Posterior vena cava (tissue), 2 donors: Measurements from ENCODE around the gene CAPZB. TPM values are rescaled to one million over a fixed set of nuclear protein-coding genes. Genes with fewer than 3 reads are reported as not detected.
A peak's percentile ranks its signal among the peaks of the same experiment; 100 is the strongest.
"Not testable (repeated sequence)": the region's sequence is repeated elsewhere in the genome, so short reads cannot be mapped to it uniquely, and the experiment has no call there.

Experiments
- DNase-seq: peaks from one replicate; pipeline ENCODE4 v3.0.0-alpha.2; 2020; ENCODE audit warnings: low spot score
- intact Hi-C, 2 donors: fragments of 100-400 bp; cut with DNase I; formaldehyde crosslinking; loops; one replicate each; pipeline versions ENCODE4 v1.14.1 to v1.14.2; 2022 to 2023
- total RNA-seq, 2 donors: library from RNA; stranded (reverse); fragmentation: NEBNext Ultra II Directional; extraction: Animal tissue kit (Norgen Biotek cat#: 25700); gene quantifications; one replicate each; pipeline ENCODE4 v1.2.1, GENCODE V29; 2021
- donor health status: DM: yes; HTN: yes; CAD: no.
- donor health status: DM: yes; HTN: yes; CAD: no.

Gene CAPZB
- total RNA-seq, 2 donors from 2014 or later = 255 to 277 TPM

DNA sequence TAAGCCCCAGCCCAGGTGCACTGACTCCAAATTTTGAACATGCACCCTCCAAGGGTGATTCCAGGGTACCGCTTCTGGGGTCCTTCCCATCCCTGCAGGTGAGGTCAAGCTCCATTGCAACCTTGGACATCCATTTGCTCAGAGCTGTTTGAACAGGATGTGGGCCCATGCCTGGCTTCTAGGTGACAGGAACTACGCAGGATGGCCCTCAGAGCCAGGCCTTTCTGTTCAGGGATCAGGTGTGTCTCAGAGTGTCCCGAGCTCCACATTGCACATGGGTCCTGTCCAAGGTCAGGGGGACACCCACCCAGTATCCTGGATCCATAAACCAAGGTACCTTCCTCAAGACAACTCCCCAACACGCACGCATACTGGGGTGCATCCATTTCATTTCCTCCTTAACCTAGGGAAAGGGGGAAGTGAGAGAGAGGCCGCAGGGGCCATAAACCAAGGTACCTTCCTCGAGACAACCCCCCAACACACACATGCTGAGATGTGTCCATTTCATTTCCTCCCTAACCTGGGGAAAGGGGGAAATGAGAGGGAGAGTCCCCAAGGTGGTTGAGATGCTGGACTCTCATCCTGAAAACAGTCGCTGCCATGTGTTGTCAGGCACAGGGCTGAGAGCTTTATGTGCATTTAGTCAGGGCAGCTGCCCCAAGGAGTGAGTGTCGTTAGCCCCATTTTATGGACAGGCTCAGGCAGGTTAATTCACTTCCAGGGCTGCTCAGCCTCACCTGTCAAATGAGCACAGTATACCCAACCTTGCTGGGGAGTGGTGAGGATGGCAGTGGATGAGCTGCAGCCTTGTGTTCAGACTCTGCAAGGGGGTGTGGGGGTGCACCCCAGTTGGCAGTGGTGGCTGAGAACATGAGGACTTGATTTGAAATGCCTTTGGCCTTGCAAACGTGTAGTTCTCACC, 171.1 kb downstream of the CAPZB start:
- intact Hi-C loops = no loop called here
- peak; percentile 45 for DNase-seq

DNA sequence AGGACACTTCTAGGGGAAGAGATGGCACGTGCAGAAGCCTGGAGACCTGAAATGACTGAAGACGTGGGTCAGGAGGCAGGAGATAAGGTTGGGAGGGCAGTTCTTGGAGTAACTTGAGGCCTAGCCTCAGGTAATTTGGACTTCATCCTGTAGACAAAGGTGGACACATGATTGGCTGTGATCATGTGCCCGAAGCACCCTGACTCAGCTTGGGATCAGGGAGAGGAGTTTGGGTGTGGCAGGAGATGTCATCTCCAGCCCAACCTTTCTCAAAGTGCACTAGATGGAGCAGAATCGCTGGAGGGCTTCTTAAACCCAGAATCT, 171.7 kb downstream of the CAPZB start:
- intact Hi-C loops = no loop called here
- DNase-seq = peak; percentile 23

DNA sequence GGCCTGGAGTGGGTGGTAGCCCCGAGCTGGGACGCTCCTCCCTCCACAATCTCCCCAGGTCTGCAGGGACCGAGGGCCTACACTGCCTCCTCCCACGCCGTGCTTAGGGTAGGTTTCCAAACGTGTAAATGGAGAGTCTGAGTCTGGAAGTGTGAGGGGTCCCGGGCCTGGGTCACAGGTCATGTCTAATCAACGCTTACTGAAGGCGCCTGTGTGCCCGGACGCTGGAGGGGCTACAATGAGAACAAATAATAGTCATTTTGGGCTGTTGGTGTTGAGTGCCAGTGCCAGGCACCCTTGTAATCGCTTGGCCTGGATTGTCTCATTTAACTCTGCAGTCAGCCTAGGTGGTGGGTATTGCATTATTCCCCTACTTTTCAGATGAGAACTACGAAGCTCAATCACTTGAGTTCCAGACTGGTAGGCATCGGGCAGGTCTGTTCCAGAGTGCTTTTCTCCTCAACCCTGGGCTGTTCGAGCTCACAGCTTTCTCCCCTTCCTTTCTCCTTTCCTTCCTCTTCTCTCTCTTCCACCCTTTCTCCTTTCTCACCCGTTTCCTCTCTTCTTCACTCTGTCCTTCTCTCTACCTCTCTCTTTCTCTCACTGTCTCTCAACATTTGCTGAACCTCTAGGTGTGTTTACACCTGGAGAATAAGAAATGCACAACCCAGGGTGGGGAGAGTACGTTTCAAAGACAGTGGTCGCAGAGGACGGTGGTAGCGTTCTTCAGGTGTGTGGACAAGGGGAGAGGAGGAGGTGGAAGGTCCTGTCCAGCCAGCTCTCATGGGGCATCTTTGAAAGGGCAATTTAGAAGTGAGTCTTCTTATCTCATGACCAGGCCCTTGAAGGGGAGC, 172.3 kb downstream of the CAPZB start:
- intact Hi-C loops = no loop called here
- no peak for DNase-seq

DNA sequence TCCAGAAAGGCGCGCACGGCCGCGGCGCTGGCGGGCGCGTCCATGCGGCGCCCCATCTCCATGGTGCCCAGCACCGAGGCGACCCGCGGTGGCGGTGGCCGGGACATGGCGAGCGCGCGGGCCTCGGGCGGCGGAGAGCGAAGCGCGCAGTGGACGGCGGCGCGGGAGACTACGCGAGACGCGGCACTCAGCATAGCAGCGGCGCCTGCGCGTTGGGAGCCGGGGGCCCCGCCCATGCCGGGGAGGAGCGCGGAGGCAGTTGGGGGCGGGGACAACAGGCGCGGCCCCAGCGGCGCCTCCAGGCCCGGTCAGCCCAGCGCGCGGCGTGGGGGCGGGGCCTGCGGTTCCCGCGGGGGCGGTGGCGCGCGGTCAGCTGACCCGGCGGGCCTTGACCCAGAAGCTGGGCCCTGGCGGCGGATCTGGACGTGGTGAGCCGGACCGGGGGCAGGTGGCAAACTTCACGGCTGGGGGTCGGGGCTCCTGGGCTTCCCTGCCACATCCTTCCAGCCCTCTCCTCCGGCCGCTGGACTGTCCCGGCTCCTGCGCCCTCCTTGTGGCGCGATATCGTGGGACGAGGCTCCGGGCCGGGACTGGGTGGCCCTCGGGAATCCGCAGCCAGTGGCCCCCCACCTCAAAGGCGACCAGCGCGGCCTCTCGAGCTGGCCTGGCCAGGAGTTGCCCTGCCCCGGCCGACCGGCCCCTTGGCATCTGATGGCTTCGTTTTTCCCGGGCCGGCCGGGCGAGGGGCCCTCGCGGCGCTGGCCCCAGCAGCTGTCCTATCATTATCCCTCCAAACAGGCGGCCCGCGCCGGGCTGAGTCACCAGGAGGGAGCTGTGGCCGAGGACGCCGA, 173.2 kb downstream of the CAPZB start, which contains the start of the genes AKR7A2 and SLC66A1:
TSS of gene AKR7A2 (minus strand) at position 214 of the 851 bp plus-strand sequence. CDS start at position 194, 20 bp downstream.
TSS of gene SLC66A1 (plus strand) at position 396 of the 851 bp plus-strand sequence. CDS start 5,352 bp downstream, outside the sequence.
- intact Hi-C loops = no loop called here
- peak; percentile 97 for DNase-seq

DNA sequence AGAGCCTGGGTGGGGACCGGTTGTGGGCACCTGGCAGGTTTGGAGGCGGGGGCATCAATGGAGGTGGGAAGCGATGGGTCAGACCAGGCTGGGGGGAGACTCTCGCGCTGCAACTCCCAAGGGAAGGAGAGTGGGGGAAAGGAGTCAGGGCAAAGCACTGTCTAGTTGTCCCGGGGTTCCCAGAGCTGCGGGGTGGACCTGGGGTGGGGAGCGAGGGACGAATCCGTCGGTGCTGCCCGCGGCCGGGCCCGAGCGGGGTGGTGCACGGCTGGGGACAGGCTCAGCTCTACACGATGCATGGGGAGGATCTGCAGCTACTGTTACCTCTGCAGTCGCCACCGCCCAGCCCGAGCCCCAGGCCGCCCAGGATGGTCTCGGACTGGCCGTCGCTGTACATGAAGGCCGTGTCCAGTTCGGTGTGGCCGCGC, 173.8 kb downstream of the CAPZB start:
- DNase-seq = no peak
- intact Hi-C loops = no loop called here

DNA sequence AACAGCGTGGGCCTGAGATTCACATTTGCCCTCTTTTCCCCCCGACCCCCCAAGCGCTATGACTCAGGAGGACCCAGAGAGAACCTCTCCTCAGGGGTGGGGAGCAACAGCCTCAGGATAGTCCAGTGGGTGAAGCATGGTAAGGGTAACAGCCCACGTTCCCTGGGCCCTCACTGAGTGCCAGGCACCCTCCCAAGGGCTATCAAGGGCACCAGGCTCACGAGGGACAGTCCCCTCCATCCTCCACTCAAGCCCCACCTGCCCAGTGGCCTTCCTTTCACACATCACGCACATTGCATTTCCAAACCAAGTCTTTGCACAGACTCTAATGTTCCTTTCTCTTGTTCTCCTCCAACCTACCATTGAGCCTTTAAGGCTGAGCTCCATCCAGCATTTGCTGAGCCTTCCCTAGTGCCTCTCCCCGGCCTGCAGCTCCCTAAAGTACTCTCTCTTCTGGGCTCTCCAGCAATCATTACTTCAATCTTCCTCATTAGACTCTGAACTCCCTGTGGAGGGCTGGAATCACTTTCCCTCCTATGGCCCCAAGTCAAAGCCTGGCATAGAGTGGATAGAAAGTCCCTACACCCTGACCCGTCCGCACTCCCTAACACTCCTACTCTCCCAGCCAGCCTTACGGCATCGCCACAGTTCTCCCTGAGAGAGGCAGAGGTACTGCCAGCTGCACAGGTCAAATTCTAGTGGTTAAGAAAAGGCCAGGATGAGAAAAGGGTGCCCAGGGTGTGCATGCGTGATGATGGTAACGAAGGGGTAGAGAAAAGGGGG, 174.4 kb downstream of the CAPZB start:
- DNase-seq = peak; percentile 23
- intact Hi-C loops = no loop called here

DNA sequence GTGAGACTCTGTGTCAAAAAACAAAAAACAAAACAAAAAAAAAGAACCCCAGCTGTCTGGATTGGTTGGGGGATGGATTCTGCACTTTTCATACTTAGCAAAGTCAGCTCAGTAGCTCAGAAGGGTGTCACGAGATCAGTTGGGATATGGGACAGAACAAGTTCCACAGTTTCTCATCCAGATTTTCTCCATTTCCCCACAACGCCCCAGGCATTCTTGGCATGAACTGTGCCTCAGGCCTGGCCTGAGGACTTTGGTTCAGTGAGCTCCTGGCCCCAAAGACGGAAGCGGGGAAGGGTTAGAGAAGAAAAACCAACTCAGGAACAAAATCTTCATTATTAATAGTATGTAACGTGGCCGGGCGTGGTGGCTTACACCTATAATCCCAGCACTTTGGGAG, 175.3 kb downstream of the CAPZB start:
- DNase-seq = no peak
- intact Hi-C loops = no loop called here

DNA sequence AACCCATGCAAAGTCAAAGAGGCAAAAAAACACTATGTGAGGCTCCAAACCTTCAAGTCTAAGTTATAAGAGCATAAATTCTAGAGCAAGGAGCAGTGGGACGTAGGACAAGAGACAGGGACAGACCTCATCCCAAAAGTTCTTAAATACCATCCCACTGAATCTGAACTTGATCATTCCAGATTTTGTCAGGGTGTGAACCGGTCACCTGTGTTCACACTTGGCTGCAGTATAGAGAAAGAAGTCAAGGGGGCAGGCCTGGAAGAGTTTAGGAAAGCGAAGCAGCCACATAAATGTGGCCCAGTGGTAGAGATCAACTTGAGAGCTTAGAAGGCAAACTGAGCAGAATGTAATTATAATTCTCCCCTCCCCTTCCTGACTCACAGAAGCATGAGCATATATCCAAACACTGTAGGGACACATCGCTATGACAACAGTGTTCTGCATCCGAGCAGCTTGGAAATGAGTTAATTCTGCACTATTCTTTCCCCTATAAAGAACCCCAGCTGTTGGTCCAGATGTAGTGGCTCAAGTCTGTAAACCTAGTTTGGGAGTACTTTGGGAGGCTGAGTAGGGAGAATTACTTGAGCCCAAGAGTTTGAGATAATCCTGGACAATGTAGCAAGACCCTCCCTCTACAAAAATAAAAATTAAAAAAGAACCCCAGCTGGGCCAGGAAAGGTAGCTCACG, 176.1 kb downstream of the CAPZB start:
- DNase-seq = peak; percentile 22
- intact Hi-C loops = no loop called here

DNA sequence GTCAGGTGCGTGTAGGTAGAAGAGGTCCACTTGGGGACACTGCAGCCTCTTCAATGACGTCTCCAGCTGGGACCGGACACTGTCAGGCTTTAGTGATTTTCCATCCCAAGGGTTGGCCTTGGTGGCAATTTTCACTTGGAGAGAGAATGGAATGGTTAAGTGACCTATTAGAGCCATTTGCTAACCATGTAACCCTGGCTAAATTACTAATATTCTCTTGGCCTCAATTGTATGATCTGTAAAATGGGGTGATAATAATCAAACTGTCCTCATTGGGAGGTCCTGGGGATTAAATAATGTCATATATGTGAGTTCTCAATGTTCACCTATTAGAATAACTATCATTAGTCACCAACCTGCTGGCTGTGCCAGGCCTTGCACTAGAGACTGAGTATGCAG, 176.8 kb downstream of the CAPZB start:
- no peak for DNase-seq
- intact Hi-C loops = no loop called here

DNA sequence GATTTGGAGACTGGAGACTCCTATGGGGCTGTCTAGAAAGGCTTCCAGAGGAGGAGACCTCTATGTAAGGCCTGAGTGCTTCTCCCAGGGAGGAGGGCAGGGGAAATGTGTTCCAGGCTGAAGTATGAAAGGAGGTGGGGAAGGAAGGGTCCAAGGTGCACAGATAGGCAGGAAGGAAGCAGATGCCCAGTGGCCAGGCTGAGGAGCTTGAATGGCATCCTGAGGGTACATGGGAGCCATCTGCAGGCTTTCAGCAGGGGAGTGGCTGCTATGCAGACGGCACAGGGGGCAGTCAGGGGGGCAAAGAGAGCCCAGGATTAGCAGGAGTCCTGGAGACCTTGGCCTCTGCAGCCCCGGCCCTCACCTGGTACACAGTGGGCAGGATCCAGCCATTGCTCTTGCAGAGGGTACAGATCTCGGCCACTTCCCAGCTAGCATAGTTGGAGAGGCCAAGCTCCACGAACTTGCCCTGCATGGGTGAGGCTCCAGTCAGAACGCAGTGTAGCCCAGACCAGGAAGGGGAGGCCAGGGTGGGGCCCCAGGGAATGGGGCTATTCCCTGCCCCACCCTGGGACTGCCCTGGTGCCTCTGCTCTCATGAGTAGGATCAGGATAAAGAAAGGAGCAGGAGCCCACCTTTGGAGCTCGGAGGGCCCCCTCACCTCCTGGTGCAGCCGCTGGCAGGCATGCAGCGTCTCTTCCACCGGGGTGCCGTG, 177.4 kb downstream of the CAPZB start:
- intact Hi-C loops = no loop called here
- DNase-seq = no peak

DNA sequence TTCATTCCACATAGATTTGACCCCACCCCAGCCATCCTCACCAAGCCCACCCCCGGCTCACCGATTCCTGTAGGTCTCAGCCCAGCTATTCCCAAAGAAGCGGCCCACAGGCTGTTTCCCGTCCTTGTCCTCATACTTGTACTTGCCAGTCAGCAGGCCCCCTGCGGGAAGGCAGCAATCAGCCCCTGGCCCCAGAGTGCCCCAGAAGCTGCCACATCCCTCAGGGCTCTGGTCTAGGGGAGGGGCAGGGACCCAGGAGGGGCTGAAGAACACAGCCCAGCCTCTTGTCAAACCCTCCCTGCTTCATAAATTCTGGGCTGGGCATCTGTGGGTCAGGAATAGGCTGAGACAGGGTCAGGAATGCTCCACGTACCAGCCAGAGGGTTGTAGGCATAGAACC, 178.4 kb downstream of the CAPZB start:
- no peak for DNase-seq
- intact Hi-C loops = no loop called here

DNA sequence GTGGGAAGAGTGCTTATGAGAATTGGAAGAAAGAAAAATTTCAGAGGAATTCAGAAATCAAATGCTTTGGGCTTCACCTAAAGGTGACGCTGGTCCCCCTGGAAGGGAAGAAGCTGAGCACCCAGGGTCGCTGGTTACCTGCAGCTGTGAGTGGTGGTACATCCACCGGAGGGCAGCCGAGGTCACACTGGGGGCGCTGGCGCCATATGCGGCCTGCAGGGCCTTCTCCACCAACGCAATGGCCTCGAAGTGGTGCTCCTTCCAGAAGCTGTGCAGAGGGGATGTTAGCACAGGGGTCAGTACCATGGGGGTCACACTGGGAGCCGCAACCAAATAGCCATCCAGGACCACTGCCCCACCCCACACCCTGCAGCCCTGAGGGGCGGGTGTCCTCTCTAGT, 179.5 kb downstream of the CAPZB start:
- DNase-seq = no peak
- intact Hi-C loops = no loop called here

DNA sequence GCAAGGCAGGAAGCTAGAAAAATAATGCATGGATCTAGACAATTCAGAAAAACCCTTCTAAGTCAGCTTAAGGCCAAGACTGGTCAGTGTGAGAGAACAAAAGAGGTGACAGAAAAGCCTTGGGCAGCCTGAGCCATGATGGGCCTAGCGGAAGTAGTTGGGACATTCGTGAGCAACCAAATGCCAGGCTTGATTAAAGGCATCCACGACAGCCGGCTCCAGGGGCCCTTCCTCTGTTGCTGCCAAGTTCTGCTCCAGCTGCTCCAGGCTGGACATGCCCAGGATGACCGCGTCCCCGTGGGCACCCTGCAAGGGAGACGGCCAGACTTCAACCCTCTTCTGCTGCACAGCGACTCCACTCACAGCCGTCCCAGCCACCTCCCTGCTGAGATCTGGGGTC, 181.3 kb downstream of the CAPZB start:
- DNase-seq, intact Hi-C loops: not testable (repeated sequence)

DNA sequence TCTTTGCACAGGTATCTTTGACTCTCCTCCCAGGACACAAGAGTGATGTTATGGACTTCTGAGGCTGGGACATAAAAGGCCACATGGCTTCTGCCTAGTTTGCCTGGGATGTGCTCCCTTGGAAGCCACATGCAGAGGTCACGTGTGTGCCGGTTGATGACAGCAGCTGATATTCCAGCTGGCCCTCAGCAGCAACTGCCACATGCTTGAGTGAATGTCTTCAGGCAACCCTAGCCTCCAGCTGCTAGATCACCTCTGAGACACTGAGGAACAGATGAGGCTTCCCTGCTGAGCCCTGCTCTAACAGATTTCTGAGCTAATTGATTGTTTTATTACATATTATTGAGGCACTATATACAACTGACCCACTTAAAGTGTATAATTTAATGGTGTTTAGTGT, 185.1 kb downstream of the CAPZB start:
- intact Hi-C loops = loop anchor here in 1 of 2 donors (2.0 kb wide), 1 partner anchor 49 kb away; no protein-coding TSS in a partner anchor
- no peak for DNase-seq

DNA sequence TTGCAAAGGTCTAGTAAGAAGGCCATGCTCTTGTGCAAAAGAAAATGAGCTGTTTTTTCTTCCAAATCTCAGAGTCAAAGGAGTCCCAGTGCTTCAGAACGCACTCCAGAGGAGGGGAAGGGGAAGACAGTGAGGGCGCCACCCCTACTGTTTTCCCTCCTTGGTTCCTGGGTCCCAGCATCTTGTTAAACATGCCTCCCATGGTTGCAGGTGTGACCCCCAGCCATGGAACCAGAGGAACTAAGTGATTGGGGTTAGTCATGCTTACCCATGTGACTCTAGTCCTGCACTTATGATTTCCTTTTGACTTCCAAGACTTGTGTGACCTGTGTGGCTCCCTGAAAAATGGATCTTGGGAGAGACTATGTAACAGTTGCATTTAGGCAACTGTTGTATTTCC, 190.7 kb downstream of the CAPZB start:
- no peak for DNase-seq
- intact Hi-C loops = no loop called here

DNA sequence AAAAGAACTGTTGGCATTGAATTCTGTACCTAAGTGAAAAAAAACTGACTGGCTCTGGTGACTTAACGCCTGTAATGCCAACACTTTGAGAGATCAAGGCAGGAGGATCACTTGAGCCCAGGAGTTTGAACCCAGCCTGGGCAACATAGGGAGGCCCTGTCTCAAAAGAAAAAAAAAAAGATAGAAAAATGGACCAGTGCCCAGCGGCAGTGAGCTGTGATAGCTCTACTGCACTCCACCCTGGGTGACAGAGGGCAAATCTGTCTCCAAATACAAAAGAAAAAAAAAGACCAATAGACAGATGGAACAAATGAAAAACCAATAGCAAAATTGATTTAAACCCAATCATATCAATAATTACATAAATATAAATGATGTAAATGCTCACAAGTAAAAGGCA, 196.1 kb downstream of the CAPZB start:
- DNase-seq = no peak
- intact Hi-C loops = no loop called here
